ENCODE data around the gene ZNRD2.

Gene ZNRD2

GRCh38 chr11:65542738-65543390 lies 27.4 kb upstream of the ZNRD2 start:
- Mint-ChIP-seq H3K4me3 (no peak overlapping the region), H3K27ac (no peak overlapping the region), H3K36me3 (ENCODE audit: low read depth) (peaks cover 29% of the 10 kb centered on the region), H3K4me1 (peaks cover 16% of the 10 kb centered on the region), H3K9me3 (no peaks in the 10 kb centered on the region), H3K27me3 (ENCODE audit: low read depth) (peaks cover 28% of the 10 kb centered on the region)
- no peak for TF ChIP-seq CTCF (IDR thresholded peaks at IDR 0.05; ENCODE audit: unreplicated experiment in 3 of 3)

GRCh38 chr11:65545853-65546216 lies 24.4 kb upstream of the ZNRD2 start:
- Mint-ChIP-seq H3K27ac (peak overlapping the region in 1 of 3 experiments; percentile 21), H3K4me1 (peaks cover 16% of the 10 kb centered on the region), H3K4me3 (peak overlapping the region in 2 of 3 experiments; percentile 45 to 57), H3K27me3 (ENCODE audit: low read depth) (peaks cover 37% of the 10 kb centered on the region), H3K9me3 (no peaks in the 10 kb centered on the region), H3K36me3 (ENCODE audit: low read depth) (peaks cover 53% of the 10 kb centered on the region)
- no peak for TF ChIP-seq CTCF (IDR thresholded peaks at IDR 0.05; ENCODE audit: unreplicated experiment in 3 of 3)

- Mint-ChIP-seq H3K27ac (peak overlapping the region in 1 of 3 experiments; percentile 21), H3K9me3 (no peaks in the 10 kb centered on the region), H3K36me3 (ENCODE audit: low read depth) (peaks cover 57% of the 10 kb centered on the region), H3K4me3 (peak overlapping the region in 2 of 3 experiments; percentile 45 to 57), H3K4me1 (peaks cover 14% of the 10 kb centered on the region), H3K27me3 (ENCODE audit: low read depth) (peaks cover 40% of the 10 kb centered on the region)
- TF ChIP-seq CTCF (IDR thresholded peaks at IDR 0.05; ENCODE audit: unreplicated experiment in 3 of 3), result no peak
Measured at GRCh38 chr11:65546217-65546958, 23.9 kb upstream of the ZNRD2 start.

GRCh38 chr11:65547446-65548125 lies 22.7 kb upstream of the ZNRD2 start:
- Mint-ChIP-seq H3K4me3 (peak overlapping the region in 1 of 3 experiments; percentile 58), H3K36me3 (ENCODE audit: low read depth) (peaks cover 62% of the 10 kb centered on the region), H3K27me3 (ENCODE audit: low read depth) (peaks cover 46% of the 10 kb centered on the region), H3K9me3 (no peaks in the 10 kb centered on the region), H3K27ac (no peak overlapping the region), H3K4me1 (peaks cover 11% of the 10 kb centered on the region)
- peak in 1 of 3 experiments; percentile 20 for TF ChIP-seq CTCF (IDR thresholded peaks at IDR 0.05; ENCODE audit: unreplicated experiment in 3 of 3)

- H3K27ac Mint-ChIP-seq, result no peak overlapping the region
- TF ChIP-seq CTCF (IDR thresholded peaks at IDR 0.05; ENCODE audit: unreplicated experiment in 3 of 3), result no peak
- peaks cover 12% of the 10 kb centered on the region for H3K4me1 Mint-ChIP-seq
- H3K4me3 Mint-ChIP-seq, result peak overlapping the region in 1 of 3 experiments; percentile 58
- H3K36me3 Mint-ChIP-seq (ENCODE audit: low read depth), result peaks cover 59% of the 10 kb centered on the region
- peaks cover 47% of the 10 kb centered on the region for H3K27me3 Mint-ChIP-seq (ENCODE audit: low read depth)
- H3K9me3 Mint-ChIP-seq, result no peaks in the 10 kb centered on the region
Measured at GRCh38 chr11:65548395-65548794, 21.9 kb upstream of the ZNRD2 start.
